GM19193 (cell line): Measurements from ENCODE around the gene METTL14.

ENCODE experiments used
- POLR2A ChIP-seq: IDR thresholded peaks from 4 replicates; pipeline ENCODE4 v1.6.1; 2011; ENCODE audit not compliant: insufficient read depth, insufficient read length; ENCODE audit errors: extremely low read depth

METTL14 gene

DNA sequence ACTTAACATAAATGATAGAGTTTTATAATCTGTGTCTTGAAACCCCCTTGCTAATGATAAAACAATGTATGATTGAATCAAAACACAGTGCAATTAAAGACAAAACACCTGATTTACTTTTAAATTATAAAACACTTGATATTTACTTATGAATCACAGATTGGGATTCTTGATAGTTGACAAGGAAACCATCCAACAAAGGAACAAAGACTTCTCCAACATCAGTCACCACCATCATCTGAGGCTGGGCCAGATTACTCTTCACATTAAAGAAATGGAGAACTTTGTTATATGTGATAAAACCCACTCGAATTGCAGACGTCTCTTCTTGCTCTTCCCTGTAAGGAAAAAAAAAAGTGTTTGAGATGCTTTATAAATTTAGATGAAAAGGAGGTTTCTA lies 67.4 kb downstream of the METTL14 start:
- TF ChIP-seq POLR2A, result no peak

DNA sequence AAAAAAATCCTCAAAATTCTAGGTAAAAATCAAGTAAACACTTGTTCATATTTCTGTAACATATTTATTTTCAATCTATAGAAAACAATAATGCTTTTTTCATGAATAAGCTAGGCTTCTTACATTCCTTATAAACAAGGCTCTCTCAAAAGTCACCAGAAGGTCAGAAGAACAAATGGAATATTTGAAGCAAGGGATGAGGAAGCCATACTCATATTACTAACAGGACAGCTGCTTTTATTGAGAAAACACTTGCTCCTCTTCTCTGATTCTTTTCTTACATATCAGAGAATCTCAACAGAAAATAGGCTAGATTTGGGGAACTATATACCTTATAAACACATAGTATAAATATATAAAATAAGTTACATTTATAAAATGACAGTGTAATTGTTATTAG lies 67.9 kb downstream of the METTL14 start:
- no peak for TF ChIP-seq POLR2A

DNA sequence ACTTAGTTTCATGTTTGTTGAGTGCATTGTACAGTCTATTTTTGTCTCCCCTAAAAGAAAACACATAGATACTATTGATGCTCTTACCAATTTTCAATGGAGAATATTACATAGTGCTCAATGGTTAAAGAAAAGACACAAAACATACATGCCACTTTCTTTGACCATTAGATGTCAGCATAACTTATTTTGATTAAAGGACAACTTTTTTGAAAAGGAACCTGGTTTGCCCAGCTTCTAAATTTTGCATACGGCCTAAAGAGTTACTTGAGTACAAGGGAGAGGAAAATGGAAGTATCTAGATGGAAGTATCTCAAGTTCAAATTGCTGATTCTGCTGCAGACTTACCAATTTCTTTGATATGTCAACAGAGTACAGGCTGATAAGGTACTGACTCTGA lies 68.5 kb downstream of the METTL14 start:
- TF ChIP-seq POLR2A, result no peak

- TF ChIP-seq POLR2A, result no peak
Observed at GRCh38 chr4:118754890-118755289, 69.7 kb downstream of the METTL14 start.

- TF ChIP-seq POLR2A, result no peak
Observed at GRCh38 chr4:118755438-118756226, 70.4 kb downstream of the METTL14 start.

GRCh38 chr4:118756429-118756828 lies 71.2 kb downstream of the METTL14 start:
- no peak for TF ChIP-seq POLR2A

DNA sequence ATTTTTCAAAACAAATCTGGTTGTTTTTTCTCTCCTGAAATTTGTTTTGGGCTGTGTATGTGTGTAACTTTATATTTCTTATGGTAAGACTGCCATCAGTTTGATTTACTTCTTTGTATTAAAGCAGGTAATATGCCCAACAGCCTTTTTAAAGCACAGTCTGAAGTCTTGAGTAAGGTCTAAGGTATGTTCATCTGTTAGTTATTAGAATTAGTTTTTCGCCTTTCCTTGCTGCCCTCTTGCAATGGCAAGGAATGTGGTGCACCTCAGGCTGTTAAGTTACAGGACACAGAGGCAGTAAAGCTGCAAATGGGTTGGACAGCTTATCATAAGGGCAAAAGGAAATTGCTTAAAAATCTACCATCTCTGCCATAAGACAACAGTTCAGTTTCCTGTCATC lies 71.8 kb downstream of the METTL14 start:
- no peak for TF ChIP-seq POLR2A

- no peak for TF ChIP-seq POLR2A
Observed at GRCh38 chr4:118757761-118758251, 72.6 kb downstream of the METTL14 start.

- TF ChIP-seq POLR2A, result no peak
Observed at GRCh38 chr4:118758293-118758692, 73.1 kb downstream of the METTL14 start.

DNA sequence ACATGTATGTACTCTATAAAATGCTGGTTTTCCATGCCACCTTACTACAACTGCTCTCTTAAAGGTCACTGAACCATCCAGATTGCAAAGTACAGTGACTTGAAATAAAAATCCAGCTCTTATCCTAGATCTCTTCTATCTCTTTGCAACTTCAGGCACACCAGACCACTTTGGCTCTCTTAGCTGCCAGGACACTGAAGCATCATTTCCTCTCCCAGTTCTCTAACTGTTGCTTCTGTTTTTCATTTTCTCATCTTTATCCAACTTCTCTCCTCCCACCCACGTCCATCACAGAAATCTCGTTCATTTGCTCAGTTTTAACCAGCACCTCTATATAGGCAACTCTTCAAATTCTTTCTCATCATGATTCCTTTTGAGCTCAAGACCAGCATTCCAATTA lies 74.3 kb downstream of the METTL14 start:
- TF ChIP-seq POLR2A, result no peak

DNA sequence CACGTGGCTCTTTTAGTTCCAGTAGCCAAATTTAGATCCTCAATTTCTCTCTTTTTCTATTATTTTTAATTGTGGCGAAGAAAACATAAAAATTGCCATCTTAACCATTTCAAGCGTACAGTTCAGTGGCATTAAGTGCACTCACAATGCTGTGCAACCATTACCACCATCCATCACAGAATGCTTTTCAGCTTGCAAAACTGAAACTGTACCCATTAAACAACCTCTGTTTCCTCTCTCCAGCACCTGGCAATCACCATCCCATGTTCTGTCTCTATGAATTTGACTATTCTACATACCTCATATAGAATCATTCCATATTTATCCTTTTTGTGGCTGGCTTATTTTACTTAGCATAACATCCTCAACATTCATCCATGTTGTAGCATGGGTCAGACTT lies 74.9 kb downstream of the METTL14 start:
- TF ChIP-seq POLR2A, result no peak

- TF ChIP-seq POLR2A, result no peak
Observed at GRCh38 chr4:118760493-118760892, 75.3 kb downstream of the METTL14 start.

DNA sequence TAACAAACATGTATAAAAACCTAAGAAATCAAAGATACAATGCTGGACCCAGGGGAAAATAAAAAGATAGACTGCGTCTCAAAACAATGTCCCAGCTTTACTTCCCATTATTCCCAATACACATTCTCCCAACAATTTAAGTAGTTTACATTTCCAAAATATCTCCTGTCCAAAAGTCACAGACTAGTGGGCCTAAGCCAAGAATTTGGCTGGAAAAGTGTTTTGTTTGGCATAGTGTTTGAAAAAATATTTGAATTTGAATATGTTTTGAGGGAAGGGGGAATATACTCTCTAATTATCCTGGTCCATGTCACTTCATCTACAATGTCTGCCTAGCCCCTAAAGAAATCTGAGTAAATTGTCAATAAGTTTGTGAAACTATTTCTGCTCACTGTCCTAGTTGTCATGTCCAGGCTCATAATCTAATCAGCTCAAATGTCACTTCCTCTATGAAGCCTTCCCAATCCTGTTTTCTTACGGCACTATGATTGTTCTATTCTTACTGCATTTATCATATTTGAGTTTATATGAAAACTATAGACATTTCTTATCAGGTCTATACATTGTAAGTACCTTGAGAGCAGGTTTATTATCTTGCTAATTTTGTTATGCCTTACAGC lies 76.3 kb downstream of the METTL14 start:
- TF ChIP-seq POLR2A, result no peak

GRCh38 chr4:118762155-118762554 lies 77.0 kb downstream of the METTL14 start:
- TF ChIP-seq POLR2A, result no peak

- TF ChIP-seq POLR2A, result no peak
Observed at GRCh38 chr4:118762730-118763477, 77.7 kb downstream of the METTL14 start.
